ENCODE measurements around the gene CNFN.

GRCh38 chr19:42388851-42389489 lies 1.1 kb downstream of the CNFN start:
- TF ChIP-seq POLR2A (IDR thresholded peaks at IDR 0.05; ENCODE audit: low read length) (no peak), REST (IDR thresholded peaks at IDR 0.05) (no peak), KDM5A (IDR thresholded peaks at IDR 0.05) (no peak), POLR2AphosphoS2 (conservative IDR thresholded peaks at IDR 0.05; ENCODE audit: low read length) (no peak)
